ENCODE data around the gene CAMK1G.

CAMK1G gene

DNA sequence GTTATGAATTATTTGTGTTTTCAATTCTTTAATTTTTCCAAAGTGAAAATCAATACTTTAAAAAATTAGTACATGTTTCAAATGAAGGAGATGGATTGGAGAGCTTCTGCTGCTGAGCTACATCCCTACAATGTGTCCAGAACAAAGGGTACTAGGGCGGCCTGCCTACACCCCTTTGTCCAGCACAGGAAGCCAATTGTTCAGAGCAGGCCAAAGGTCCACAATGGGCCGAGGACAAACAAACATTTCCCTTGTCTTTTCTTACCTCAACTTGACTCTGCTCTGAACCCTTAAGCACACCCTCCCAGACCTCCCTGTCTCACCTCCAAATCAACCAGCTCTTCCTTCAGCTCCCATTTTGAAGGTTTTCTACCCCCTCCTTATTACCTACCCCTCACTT lies 39.4 kb upstream of the CAMK1G start (continued):
- TF ChIP-seq, protein P1, sequence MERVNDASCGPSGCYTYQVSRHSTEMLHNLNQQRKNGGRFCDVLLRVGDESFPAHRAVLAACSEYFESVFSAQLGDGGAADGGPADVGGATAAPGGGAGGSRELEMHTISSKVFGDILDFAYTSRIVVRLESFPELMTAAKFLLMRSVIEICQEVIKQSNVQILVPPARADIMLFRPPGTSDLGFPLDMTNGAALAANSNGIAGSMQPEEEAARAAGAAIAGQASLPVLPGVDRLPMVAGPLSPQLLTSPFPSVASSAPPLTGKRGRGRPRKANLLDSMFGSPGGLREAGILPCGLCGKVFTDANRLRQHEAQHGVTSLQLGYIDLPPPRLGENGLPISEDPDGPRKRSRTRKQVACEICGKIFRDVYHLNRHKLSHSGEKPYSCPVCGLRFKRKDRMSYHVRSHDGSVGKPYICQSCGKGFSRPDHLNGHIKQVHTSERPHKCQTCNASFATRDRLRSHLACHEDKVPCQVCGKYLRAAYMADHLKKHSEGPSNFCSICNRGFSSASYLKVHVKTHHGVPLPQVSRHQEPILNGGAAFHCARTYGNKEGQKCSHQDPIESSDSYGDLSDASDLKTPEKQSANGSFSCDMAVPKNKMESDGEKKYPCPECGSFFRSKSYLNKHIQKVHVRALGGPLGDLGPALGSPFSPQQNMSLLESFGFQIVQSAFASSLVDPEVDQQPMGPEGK (CRISPR knock-in tag; IDR thresholded peaks at IDR 0.05; ENCODE audit: borderline replicate concordance), result no peak

DNA sequence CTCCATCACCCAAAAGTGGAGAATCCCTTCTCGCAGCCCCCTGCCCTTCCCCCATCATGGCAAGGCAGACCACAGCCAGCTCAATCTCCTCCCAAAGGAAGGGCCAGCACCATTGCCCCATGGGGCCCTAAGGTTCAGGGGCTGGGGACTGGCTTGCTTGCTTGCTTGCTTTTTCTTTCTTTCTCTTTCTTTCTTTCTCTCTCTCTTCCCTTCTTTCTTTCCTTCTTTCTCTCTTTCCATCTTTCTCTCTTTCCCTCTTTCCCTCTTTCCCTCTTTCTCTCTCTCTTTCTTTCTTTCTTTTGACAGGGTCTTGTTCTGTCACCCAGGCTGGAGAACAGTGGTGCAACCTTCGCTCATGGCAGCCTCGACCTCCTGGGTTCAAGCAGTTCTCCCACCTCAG lies 38.1 kb upstream of the CAMK1G start:
- no peak for ATAC-seq

DNA sequence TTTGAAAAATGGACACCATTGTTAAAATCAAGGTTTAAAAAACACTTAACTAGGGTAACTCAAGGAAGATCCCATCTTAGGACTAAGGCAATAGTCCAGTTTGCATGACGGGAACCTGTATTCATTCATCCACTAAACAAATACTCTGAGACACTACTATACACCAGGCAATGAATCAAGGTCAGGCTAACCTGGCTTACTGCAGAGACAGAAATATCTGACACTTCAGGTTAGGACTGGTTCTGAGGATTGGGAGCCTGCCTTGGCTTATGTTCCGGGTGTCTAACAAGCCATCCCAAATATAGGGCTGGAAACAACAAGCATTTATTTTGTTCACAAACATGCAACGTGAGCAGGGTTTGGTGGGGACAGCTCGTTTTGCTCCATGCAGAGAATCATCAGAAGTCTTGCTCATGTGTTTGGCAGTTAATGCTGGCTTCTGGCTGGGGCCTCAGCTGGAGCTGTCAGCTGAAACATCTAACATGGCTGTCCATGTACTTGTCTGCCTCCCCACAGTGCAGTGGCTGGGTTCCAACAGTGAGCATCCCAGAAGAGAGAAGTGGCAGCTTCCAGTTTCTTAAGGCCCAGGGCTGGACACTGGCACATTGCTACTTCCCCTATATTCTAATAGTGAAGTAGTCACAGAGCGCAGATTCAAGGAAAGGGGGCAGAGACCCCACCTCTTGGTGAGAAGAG lies 37.0 kb upstream of the CAMK1G start:
- no peak for ATAC-seq
- TF ChIP-seq ZNF8 (CRISPR knock-in tag; IDR thresholded peaks at IDR 0.05), result no peak
- TF ChIP-seq, protein P2, sequence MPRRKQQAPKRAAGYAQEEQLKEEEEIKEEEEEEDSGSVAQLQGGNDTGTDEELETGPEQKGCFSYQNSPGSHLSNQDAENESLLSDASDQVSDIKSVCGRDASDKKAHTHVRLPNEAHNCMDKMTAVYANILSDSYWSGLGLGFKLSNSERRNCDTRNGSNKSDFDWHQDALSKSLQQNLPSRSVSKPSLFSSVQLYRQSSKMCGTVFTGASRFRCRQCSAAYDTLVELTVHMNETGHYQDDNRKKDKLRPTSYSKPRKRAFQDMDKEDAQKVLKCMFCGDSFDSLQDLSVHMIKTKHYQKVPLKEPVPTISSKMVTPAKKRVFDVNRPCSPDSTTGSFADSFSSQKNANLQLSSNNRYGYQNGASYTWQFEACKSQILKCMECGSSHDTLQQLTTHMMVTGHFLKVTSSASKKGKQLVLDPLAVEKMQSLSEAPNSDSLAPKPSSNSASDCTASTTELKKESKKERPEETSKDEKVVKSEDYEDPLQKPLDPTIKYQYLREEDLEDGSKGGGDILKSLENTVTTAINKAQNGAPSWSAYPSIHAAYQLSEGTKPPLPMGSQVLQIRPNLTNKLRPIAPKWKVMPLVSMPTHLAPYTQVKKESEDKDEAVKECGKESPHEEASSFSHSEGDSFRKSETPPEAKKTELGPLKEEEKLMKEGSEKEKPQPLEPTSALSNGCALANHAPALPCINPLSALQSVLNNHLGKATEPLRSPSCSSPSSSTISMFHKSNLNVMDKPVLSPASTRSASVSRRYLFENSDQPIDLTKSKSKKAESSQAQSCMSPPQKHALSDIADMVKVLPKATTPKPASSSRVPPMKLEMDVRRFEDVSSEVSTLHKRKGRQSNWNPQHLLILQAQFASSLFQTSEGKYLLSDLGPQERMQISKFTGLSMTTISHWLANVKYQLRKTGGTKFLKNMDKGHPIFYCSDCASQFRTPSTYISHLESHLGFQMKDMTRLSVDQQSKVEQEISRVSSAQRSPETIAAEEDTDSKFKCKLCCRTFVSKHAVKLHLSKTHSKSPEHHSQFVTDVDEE (CRISPR knock-in tag; IDR thresholded peaks at IDR 0.05), result no peak

More for the DNA sequence above, 38.1 kb upstream of the CAMK1G start:
- TF ChIP-seq RARB (CRISPR knock-in tag; IDR thresholded peaks at IDR 0.05), result no peak
- TF ChIP-seq TCF4 (CRISPR knock-in tag; IDR thresholded peaks at IDR 0.05; ENCODE audit: borderline replicate concordance), result no peak
- no peak for TF ChIP-seq ESRRG (CRISPR knock-in tag; IDR thresholded peaks at IDR 0.05)
- no peak for TF ChIP-seq CSDC2 (CRISPR knock-in tag; IDR thresholded peaks at IDR 0.05)
- TF ChIP-seq ZNF8 (CRISPR knock-in tag; IDR thresholded peaks at IDR 0.05), result no peak
- TF ChIP-seq ISL1 (CRISPR knock-in tag; IDR thresholded peaks at IDR 0.05), result no peak
- no peak for TF ChIP-seq ZC3H10 (CRISPR knock-in tag; IDR thresholded peaks at IDR 0.05)
- TF ChIP-seq, protein P3, sequence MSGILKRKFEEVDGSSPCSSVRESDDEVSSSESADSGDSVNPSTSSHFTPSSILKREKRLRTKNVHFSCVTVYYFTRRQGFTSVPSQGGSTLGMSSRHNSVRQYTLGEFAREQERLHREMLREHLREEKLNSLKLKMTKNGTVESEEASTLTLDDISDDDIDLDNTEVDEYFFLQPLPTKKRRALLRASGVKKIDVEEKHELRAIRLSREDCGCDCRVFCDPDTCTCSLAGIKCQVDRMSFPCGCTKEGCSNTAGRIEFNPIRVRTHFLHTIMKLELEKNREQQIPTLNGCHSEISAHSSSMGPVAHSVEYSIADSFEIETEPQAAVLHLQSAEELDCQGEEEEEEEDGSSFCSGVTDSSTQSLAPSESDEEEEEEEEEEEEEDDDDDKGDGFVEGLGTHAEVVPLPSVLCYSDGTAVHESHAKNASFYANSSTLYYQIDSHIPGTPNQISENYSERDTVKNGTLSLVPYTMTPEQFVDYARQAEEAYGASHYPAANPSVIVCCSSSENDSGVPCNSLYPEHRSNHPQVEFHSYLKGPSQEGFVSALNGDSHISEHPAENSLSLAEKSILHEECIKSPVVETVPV (CRISPR knock-in tag; IDR thresholded peaks at IDR 0.05), result no peak
- TF ChIP-seq, protein P4, sequence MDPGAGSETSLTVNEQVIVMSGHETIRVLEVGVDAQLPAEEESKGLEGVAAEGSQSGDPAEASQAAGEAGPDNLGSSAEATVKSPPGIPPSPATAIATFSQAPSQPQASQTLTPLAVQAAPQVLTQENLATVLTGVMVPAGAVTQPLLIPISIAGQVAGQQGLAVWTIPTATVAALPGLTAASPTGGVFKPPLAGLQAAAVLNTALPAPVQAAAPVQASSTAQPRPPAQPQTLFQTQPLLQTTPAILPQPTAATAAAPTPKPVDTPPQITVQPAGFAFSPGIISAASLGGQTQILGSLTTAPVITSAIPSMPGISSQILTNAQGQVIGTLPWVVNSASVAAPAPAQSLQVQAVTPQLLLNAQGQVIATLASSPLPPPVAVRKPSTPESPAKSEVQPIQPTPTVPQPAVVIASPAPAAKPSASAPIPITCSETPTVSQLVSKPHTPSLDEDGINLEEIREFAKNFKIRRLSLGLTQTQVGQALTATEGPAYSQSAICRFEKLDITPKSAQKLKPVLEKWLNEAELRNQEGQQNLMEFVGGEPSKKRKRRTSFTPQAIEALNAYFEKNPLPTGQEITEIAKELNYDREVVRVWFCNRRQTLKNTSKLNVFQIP (CRISPR knock-in tag; IDR thresholded peaks at IDR 0.05; ENCODE audit: borderline replicate concordance, low read depth), result no peak
- TF ChIP-seq GLIS3 (CRISPR knock-in tag; IDR thresholded peaks at IDR 0.05), result no peak
- no peak for TF ChIP-seq ZNF70 (CRISPR knock-in tag; IDR thresholded peaks at IDR 0.05)
- no peak for TF ChIP-seq OSR1 (CRISPR knock-in tag; IDR thresholded peaks at IDR 0.05)
- TF ChIP-seq ZNF565 (CRISPR knock-in tag; conservative IDR thresholded peaks at IDR 0.05; ENCODE audit: low read depth), result no peak
- TF ChIP-seq, protein P2 (CRISPR knock-in tag; IDR thresholded peaks at IDR 0.05), result no peak
- TF ChIP-seq ZFP30 (CRISPR knock-in tag; IDR thresholded peaks at IDR 0.05), result no peak
- no peak for TF ChIP-seq BACH2 (CRISPR knock-in tag; IDR thresholded peaks at IDR 0.05; ENCODE audit: borderline replicate concordance)
- no peak for TF ChIP-seq PPARA (CRISPR knock-in tag; IDR thresholded peaks at IDR 0.05; ENCODE audit: borderline replicate concordance)
- no peak for TF ChIP-seq ZFP3 (CRISPR knock-in tag; IDR thresholded peaks at IDR 0.05)

Data from SK-N-SH treated with all-trans-retinoic acid at 6 μM for 48 hours (cell line).